Esophagus squamous epithelium (tissue), 5 donors: ENCODE results near the gene KIAA0513. TPM values are rescaled to one million over a fixed set of nuclear protein-coding genes. Genes with fewer than 3 reads are reported as not detected.
"Not testable (repeated sequence)": the region's sequence is repeated elsewhere in the genome, so short reads cannot be mapped to it uniquely, and the experiment has no call there.

Experiments used
- DNase-seq: peaks from one replicate; lab custom pipeline; 2025; lab: John Stamatoyannopoulos, UW
- H3K27ac ChIP-seq, 4 donors: fragments of 200-600 bp; sonication (generic); one replicate each; pipeline ENCODE4 v1.5.1; 2016 to 2019; ENCODE audit warnings: mild to moderate bottlenecking in 1 of 4
- H3K27me3 ChIP-seq, 4 donors: fragments of 200-600 bp; sonication (generic); 1 replicate in 3 of 4; 2 replicates in 1 of 4; pipeline versions ENCODE4 v1.5.1 to v1.6.0; 2017 to 2021; ENCODE audit warnings: antibody characterized with exemption in 1 of 4
- H3K36me3 ChIP-seq, 3 donors: fragments of 200-600 bp; sonication (generic); one replicate each; pipeline ENCODE4 v1.5.1; 2016 to 2019
- H3K4me1 ChIP-seq, 3 donors: fragments of 200-600 bp; sonication (generic); one replicate each; pipeline ENCODE4 v1.5.1; 2017 to 2019
- H3K4me3 ChIP-seq, 4 donors: fragments of 200-600 bp; sonication (generic); 1 replicate in 3 of 4; 2 replicates in 1 of 4; pipeline ENCODE4 v1.5.1; 2016 to 2019; ENCODE audit warnings: mild to moderate bottlenecking in 2 of 4, moderate library complexity in 1 of 4
- H3K9me3 ChIP-seq, 3 donors: fragments of 200-600 bp; sonication (generic); one replicate each; pipeline ENCODE4 v1.5.1; 2016 to 2019
- POLR2A ChIP-seq, 4 donors: fragments of 450-650 bp; IDR thresholded peaks; one replicate each; pipeline ENCODE4 v1.6.1; 2017; ENCODE audit warnings: antibody characterized with exemption in 4 of 4, mild to moderate bottlenecking in 4 of 4, moderate library complexity in 3 of 4
- WGBS, 2 donors: methylation state at CpG; one replicate each; pipeline ENCODE4 v1.1.5; 2018; 5-methylcytosine and 5-hydroxymethylcytosine counted together
- intact Hi-C: fragments of 100-400 bp; cut with DNase I; formaldehyde crosslinking; loops from one replicate; pipeline ENCODE4 v1.15.0; 2022
- total RNA-seq, 4 donors: library from RNA; depleted of rRNA; stranded (reverse); fragments of >200 nt; gene quantifications; one replicate each; pipeline ENCODE4 v1.1.0, GENCODE V29; 2016
- TF ChIP-seq, protein P1 (sequence below), 6 experiments: fragments of 450-650 bp in 4 of 6; fragments of 200-600 bp in 2 of 6; sonication (generic) in 2 of 6; IDR thresholded peaks; one replicate each; pipeline ENCODE4 v1.5.1; 2016 to 2019; ENCODE audit warnings: antibody characterized with exemption in 6 of 6, mild to moderate bottlenecking in 4 of 6, moderate library complexity in 4 of 6
- donor health status: DM: yes; HTN: yes; CAD: no.

The KIAA0513 gene
- total RNA-seq, 4 donors from 2014 or later, result 9.0 to 11.4 (median 9.7) TPM

GRCh38 chr16:85048921-85049562, 21.4 kb downstream of the KIAA0513 start:
- H3K27me3 ChIP-seq, result no peaks in the 10 kb centered on the region
- intact Hi-C loops, result no loop called here
- H3K4me1 ChIP-seq, result peaks cover 0 to 19% (median 0%) of the 10 kb centered on the region in 3 donors
- TF ChIP-seq, protein P1, sequence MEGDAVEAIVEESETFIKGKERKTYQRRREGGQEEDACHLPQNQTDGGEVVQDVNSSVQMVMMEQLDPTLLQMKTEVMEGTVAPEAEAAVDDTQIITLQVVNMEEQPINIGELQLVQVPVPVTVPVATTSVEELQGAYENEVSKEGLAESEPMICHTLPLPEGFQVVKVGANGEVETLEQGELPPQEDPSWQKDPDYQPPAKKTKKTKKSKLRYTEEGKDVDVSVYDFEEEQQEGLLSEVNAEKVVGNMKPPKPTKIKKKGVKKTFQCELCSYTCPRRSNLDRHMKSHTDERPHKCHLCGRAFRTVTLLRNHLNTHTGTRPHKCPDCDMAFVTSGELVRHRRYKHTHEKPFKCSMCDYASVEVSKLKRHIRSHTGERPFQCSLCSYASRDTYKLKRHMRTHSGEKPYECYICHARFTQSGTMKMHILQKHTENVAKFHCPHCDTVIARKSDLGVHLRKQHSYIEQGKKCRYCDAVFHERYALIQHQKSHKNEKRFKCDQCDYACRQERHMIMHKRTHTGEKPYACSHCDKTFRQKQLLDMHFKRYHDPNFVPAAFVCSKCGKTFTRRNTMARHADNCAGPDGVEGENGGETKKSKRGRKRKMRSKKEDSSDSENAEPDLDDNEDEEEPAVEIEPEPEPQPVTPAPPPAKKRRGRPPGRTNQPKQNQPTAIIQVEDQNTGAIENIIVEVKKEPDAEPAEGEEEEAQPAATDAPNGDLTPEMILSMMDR (IDR thresholded peaks at IDR 0.05), result no peak
- no peak for TF ChIP-seq POLR2A (IDR thresholded peaks at IDR 0.05)
- no peak for DNase-seq
- H3K9me3 ChIP-seq, result no peaks in the 10 kb centered on the region
- WGBS, 2 donors, result 88 to 95% methylated on average over 13 to 17 of the region's 17 CpGs
- H3K36me3 ChIP-seq, result peaks cover 0 to 10% (median 0%) of the 10 kb centered on the region in 3 donors
- no peak overlapping the region for H3K27ac ChIP-seq
- H3K4me3 ChIP-seq, result no peak overlapping the region

DNA sequence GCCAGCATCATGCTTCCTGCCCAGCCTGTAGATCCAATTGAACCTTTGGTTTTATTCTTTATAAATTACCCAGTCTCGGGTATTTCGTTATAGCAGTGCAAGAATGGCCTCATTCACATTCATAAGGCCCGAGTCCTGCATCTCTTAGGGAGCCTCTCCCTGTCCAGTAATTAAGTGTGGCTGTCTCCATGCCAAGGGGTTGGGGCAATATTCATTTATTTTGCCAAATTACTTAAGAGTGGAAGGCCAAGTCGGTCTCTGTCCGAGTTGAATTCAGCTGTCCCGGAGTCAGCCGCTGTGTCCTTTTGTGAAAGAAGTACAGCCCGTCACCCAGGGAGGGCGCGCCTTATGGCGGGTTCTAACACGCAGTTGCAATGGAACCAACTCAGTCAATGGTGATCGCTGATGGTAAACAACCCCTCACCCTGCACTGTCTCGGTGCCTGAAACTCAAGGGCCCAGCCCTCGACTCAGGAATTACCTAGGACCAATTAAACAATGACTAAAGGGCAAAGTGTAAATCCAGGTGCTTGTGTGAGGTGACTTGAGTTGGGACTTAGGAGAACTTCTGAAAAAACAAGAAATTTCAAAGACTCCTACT, 22.2 kb downstream of the KIAA0513 start:
- Histone ChIP-seq H3K9me3 (no peaks in the 10 kb centered on the region), H3K27ac (no peak overlapping the region), H3K36me3 (peaks cover 0 to 10% (median 0%) of the 10 kb centered on the region in 3 donors), H3K4me1 (peaks cover 4 to 25% (median 5%) of the 10 kb centered on the region in 3 donors), H3K27me3 (no peaks in the 10 kb centered on the region), H3K4me3 (no peak overlapping the region)
- no peak for DNase-seq
- WGBS, 2 donors, result 72 to 83% methylated on average over 15 of the region's 15 CpGs
- TF ChIP-seq POLR2A (IDR thresholded peaks at IDR 0.05), result no peak
- TF ChIP-seq, protein P1 (IDR thresholded peaks at IDR 0.05), result no peak
- intact Hi-C loops, result no loop called here

- 84 to 89% methylated on average over 8 of the region's 8 CpGs for WGBS, 2 donors
- intact Hi-C loops, result no loop called here
- peaks cover 14 to 39% (median 15%) of the 10 kb centered on the region in 3 donors for H3K4me1 ChIP-seq
- TF ChIP-seq, protein P1 (IDR thresholded peaks at IDR 0.05), result no peak
- no peak for TF ChIP-seq POLR2A (IDR thresholded peaks at IDR 0.05)
- no peaks in the 10 kb centered on the region for H3K27me3 ChIP-seq
- H3K27ac ChIP-seq, result no peak overlapping the region
- H3K36me3 ChIP-seq, result peaks cover 0 to 7% (median 0%) of the 10 kb centered on the region in 3 donors
- no peak for DNase-seq
- H3K9me3 ChIP-seq, result no peaks in the 10 kb centered on the region
- no peak overlapping the region for H3K4me3 ChIP-seq
Observed at GRCh38 chr16:85051067-85051581, 23.5 kb downstream of the KIAA0513 start.

DNA sequence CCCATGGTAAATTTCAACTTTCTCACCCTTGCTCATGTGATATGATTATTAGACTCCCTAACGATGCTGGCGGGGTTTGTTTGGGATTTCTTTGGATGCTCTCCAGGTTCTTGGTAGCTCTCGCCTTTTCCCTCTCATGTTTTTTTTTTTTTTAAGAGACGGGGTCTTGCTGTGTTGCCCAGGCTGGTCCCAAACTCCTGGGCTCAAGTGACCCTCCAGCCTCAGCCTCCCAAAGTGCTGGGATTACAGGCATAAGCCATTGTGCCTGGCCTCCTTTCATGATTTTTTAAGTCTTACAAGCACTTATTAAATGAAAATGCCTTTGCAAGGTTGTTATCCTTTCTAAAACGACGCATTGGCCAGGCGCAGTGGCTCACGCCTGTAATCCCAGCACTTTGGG, 24.1 kb downstream of the KIAA0513 start:
- Histone ChIP-seq H3K4me3 (no peak overlapping the region), H3K27me3 (no peaks in the 10 kb centered on the region), H3K9me3 (no peaks in the 10 kb centered on the region), H3K27ac (no peak overlapping the region), H3K4me1 (peaks cover 19 to 44% (median 20%) of the 10 kb centered on the region in 3 donors), H3K36me3 (peaks cover 0 to 7% (median 0%) of the 10 kb centered on the region in 3 donors)
- intact Hi-C loops, result no loop called here
- TF ChIP-seq POLR2A (IDR thresholded peaks at IDR 0.05), result no peak
- TF ChIP-seq, protein P1 (IDR thresholded peaks at IDR 0.05), result no peak
- no peak for DNase-seq
- whole genome bisulfite sequencing, 2 donors, result 86 to 87% methylated on average over 4 to 8 of the region's 8 CpGs

DNA sequence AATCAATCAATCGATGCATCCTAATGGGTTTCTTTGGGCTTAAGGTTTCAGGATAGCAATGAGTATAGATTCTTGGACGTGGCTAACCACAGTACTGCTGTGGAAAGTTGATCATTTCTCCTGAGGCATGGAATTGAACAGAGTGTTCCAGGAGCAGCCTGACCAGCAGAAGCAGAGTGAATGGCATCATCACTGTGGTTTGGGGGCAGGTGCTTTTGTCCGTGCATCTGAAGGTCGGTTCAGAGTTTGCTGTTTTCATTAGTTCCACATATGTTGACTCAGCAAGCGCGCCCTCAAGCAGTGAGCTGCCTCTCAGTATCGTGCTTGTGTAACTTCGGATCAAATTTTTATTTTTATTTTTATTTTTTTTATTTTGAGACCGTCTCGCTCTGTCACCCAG, 24.9 kb downstream of the KIAA0513 start:
- Histone ChIP-seq H3K36me3 (peaks cover 0 to 7% (median 0%) of the 10 kb centered on the region in 3 donors), H3K9me3 (no peaks in the 10 kb centered on the region), H3K27me3 (no peaks in the 10 kb centered on the region), H3K4me3 (no peak overlapping the region), H3K4me1 (peaks cover 20 to 51% (median 21%) of the 10 kb centered on the region in 3 donors), H3K27ac (no peak overlapping the region)
- no peak for DNase-seq
- no peak for TF ChIP-seq POLR2A (IDR thresholded peaks at IDR 0.05)
- TF ChIP-seq, protein P1 (IDR thresholded peaks at IDR 0.05), result no peak
- WGBS, 2 donors, result 86 to 91% methylated on average over 10 of the region's 10 CpGs
- intact Hi-C loops, result no loop called here

GRCh38 chr16:85054321-85054720, 26.7 kb downstream of the KIAA0513 start:
- H3K36me3 ChIP-seq, H3K27me3 ChIP-seq, intact Hi-C loops, H3K9me3 ChIP-seq, DNase-seq, H3K4me3 ChIP-seq: not testable (repeated sequence)
- Histone ChIP-seq H3K27ac (peak overlapping the region in 3 of 4 donors; percentile 79 to 88 (median 82)), H3K4me1 (peaks cover 20 to 51% (median 21%) of the 10 kb centered on the region in 3 donors)
- 86 to 89% methylated on average over 3 of the region's 3 CpGs for WGBS, 2 donors
